BE2C (cell line): ENCODE results near the gene GTF2A1L.

Experiments used
- DNase-seq: peaks from one replicate; pipeline ENCODE4 v3.0.0-alpha.2; 2020
- H3K27me3 ChIP-seq: fragments of 250-450 bp; sonication (Bioruptor Pico); 2 replicates; pipeline ENCODE4 v1.5.1; 2020; ENCODE audit warnings: mild to moderate bottlenecking
- H3K36me3 ChIP-seq: fragments of 250-450 bp; sonication (Bioruptor Pico); 2 replicates; pipeline ENCODE4 v1.5.1; 2020; ENCODE audit warnings: mild to moderate bottlenecking
- H3K4me1 ChIP-seq: fragments of 250-450 bp; sonication (Bioruptor Pico); 2 replicates; pipeline ENCODE4 v1.5.1; 2020
- H3K4me3 ChIP-seq: 2 replicates; pipeline ENCODE4 v1.5.1; 2011; ENCODE audit warnings: low read depth, low read length
- H3K9me3 ChIP-seq: fragments of 250-450 bp; sonication (Bioruptor Pico); 2 replicates; pipeline ENCODE4 v1.5.1; 2020
- CTCF ChIP-seq: IDR thresholded peaks from 2 replicates; pipeline ENCODE4 v1.5.1; 2012; ENCODE audit warnings: mild to moderate bottlenecking, low read depth, low read length

GTF2A1L gene

GRCh38 chr2:48578313-48578712, 39.3 kb upstream of the GTF2A1L start:
- TF ChIP-seq CTCF = no peak
- Histone ChIP-seq H3K36me3 (no peaks in the 10 kb centered on the region), H3K9me3 (no peaks in the 10 kb centered on the region), H3K27me3 (no peaks in the 10 kb centered on the region), H3K4me1 (no peaks in the 10 kb centered on the region), H3K4me3 (no peak overlapping the region)
- DNase-seq = no peak

- H3K4me1 ChIP-seq = no peaks in the 10 kb centered on the region
- no peak for TF ChIP-seq CTCF
- H3K9me3 ChIP-seq = no peaks in the 10 kb centered on the region
- H3K36me3 ChIP-seq = no peaks in the 10 kb centered on the region
- H3K4me3 ChIP-seq = no peak overlapping the region
- DNase-seq = no peak
- no peaks in the 10 kb centered on the region for H3K27me3 ChIP-seq
Observed at GRCh38 chr2:48583961-48584360, 33.7 kb upstream of the GTF2A1L start.

GRCh38 chr2:48584551-48584950, 33.1 kb upstream of the GTF2A1L start:
- Histone ChIP-seq H3K27me3 (no peaks in the 10 kb centered on the region), H3K4me1 (no peaks in the 10 kb centered on the region), H3K36me3 (no peaks in the 10 kb centered on the region), H3K9me3 (no peaks in the 10 kb centered on the region), H3K4me3 (no peak overlapping the region)
- DNase-seq = no peak
- TF ChIP-seq CTCF = no peak

GRCh38 chr2:48586433-48586832, 31.2 kb upstream of the GTF2A1L start:
- no peak for TF ChIP-seq CTCF
- no peak for DNase-seq

GRCh38 chr2:48587560-48587959, 30.1 kb upstream of the GTF2A1L start:
- no peak overlapping the region for H3K4me3 ChIP-seq
- TF ChIP-seq CTCF = no peak

More at GRCh38 chr2:48586433-48586832, 31.2 kb upstream of the GTF2A1L start:
- Histone ChIP-seq H3K36me3 (no peaks in the 10 kb centered on the region), H3K4me1 (no peaks in the 10 kb centered on the region), H3K9me3 (no peaks in the 10 kb centered on the region), H3K27me3 (no peaks in the 10 kb centered on the region), H3K4me3 (no peak overlapping the region)

GRCh38 chr2:48587961-48588360, 29.7 kb upstream of the GTF2A1L start:
- Histone ChIP-seq H3K36me3 (no peaks in the 10 kb centered on the region), H3K9me3 (no peaks in the 10 kb centered on the region), H3K4me3 (no peak overlapping the region), H3K27me3 (no peaks in the 10 kb centered on the region), H3K4me1 (no peaks in the 10 kb centered on the region)
- TF ChIP-seq CTCF = no peak
- no peak for DNase-seq

More at GRCh38 chr2:48587560-48587959, 30.1 kb upstream of the GTF2A1L start:
- no peaks in the 10 kb centered on the region for H3K9me3 ChIP-seq
- no peaks in the 10 kb centered on the region for H3K27me3 ChIP-seq
- DNase-seq = no peak
- no peaks in the 10 kb centered on the region for H3K4me1 ChIP-seq
- no peaks in the 10 kb centered on the region for H3K36me3 ChIP-seq
